HG03159 (cell line): ENCODE measurements around the gene MINDY4.

Experiments
- ATAC-seq: cut with Tn5 transposase; IDR thresholded peaks from one replicate; pipeline ENCODE4 v1.9.1; 2021; ENCODE audit warnings: mild to moderate bottlenecking, moderate library complexity; ENCODE audit not compliant: unreplicated experiment

MINDY4 gene

GRCh38 chr7:30849565-30849964 lies 78.3 kb downstream of the MINDY4 start:
- ATAC-seq: no peak

GRCh38 chr7:30850426-30850825 lies 79.2 kb downstream of the MINDY4 start:
- no peak for ATAC-seq

- no peak for ATAC-seq
Measured at GRCh38 chr7:30851651-30852307, 80.6 kb downstream of the MINDY4 start.

GRCh38 chr7:30852308-30852684 lies 81.1 kb downstream of the MINDY4 start:
- ATAC-seq: no peak

GRCh38 chr7:30852744-30853288 lies 81.6 kb downstream of the MINDY4 start:
- ATAC-seq: no peak

- ATAC-seq: no peak
Measured at GRCh38 chr7:30853576-30853975, 82.4 kb downstream of the MINDY4 start.

GRCh38 chr7:30855936-30856335 lies 84.7 kb downstream of the MINDY4 start:
- no peak for ATAC-seq

GRCh38 chr7:30858576-30858975 lies 87.4 kb downstream of the MINDY4 start:
- no peak for ATAC-seq

- no peak for ATAC-seq
Measured at GRCh38 chr7:30859202-30859939, 88.2 kb downstream of the MINDY4 start.

- no peak for ATAC-seq
Measured at GRCh38 chr7:30859940-30860496, 88.8 kb downstream of the MINDY4 start.

- ATAC-seq: no peak
Measured at GRCh38 chr7:30861612-30862011, 90.4 kb downstream of the MINDY4 start.

- no peak for ATAC-seq
Measured at GRCh38 chr7:30862995-30863705, 91.9 kb downstream of the MINDY4 start.

- ATAC-seq: no peak
Measured at GRCh38 chr7:30863706-30864035, 92.5 kb downstream of the MINDY4 start.

- no peak for ATAC-seq
Measured at GRCh38 chr7:30864101-30864500, 92.9 kb downstream of the MINDY4 start.

GRCh38 chr7:30865076-30865475 lies 93.9 kb downstream of the MINDY4 start:
- no peak for ATAC-seq

- ATAC-seq: no peak
Measured at GRCh38 chr7:30865821-30866220, 94.6 kb downstream of the MINDY4 start.

- no peak for ATAC-seq
Measured at GRCh38 chr7:30866939-30867338, 95.7 kb downstream of the MINDY4 start.

- no peak for ATAC-seq
Measured at GRCh38 chr7:30867483-30867882, 96.3 kb downstream of the MINDY4 start.

- no peak for ATAC-seq
Measured at GRCh38 chr7:30869794-30870611, 98.8 kb downstream of the MINDY4 start.

GRCh38 chr7:30870821-30871518 lies 99.8 kb downstream of the MINDY4 start:
- ATAC-seq: no peak
